IgD-negative memory B cell (primary cell): ENCODE measurements around the gene SRGAP3. TPM values are rescaled to one million over a fixed set of nuclear protein-coding genes. Genes with fewer than 3 reads are reported as not detected.
A peak's percentile ranks its signal among the peaks of the same experiment; 100 is the strongest.

Experiments
- H3K27ac Mint-ChIP-seq, 3 donors: one replicate each; pipeline ENCODE4 v1.8.0; 2020 to 2022; ENCODE audit warnings: mild to moderate bottlenecking in 3 of 3, mixed read lengths in 3 of 3, moderate library complexity in 1 of 3
- H3K27me3 Mint-ChIP-seq: one replicate; pipeline ENCODE4 v1.8.0; 2021; ENCODE audit warnings: mixed read lengths
- H3K36me3 Mint-ChIP-seq: one replicate; pipeline ENCODE4 v1.8.0; 2020; ENCODE audit warnings: mild to moderate bottlenecking, mixed read lengths
- H3K4me1 Mint-ChIP-seq, 3 donors: one replicate each; pipeline ENCODE4 v1.8.0; 2020 to 2022; ENCODE audit warnings: mixed read lengths in 3 of 3, mild to moderate bottlenecking in 1 of 3
- H3K4me3 Mint-ChIP-seq, 4 donors: one replicate each; pipeline ENCODE4 v1.8.0; 2020 to 2022; ENCODE audit warnings: mild to moderate bottlenecking in 4 of 4, mixed read lengths in 4 of 4, moderate library complexity in 3 of 4
- H3K9me3 Mint-ChIP-seq, 3 donors: one replicate each; pipeline ENCODE4 v1.8.0; 2020 to 2021; ENCODE audit warnings: mixed read lengths in 3 of 3, mild to moderate bottlenecking in 1 of 3
- polyA plus RNA-seq: library from polyadenylated mRNA; unstranded; fragments of 300-500 nt; fragmentation: Illumina TruSeq; gene quantifications from one replicate; pipeline ENCODE4 v1.2.3, GENCODE V29; 2021

SRGAP3 gene
- polyA plus RNA-seq, 1 donor from 2014 or later, result 0.24 TPM

- Mint-ChIP-seq H3K36me3 (peaks cover 2% of the 10 kb centered on the region), H3K4me1 (peaks cover 16 to 23% (median 18%) of the 10 kb centered on the region in 3 donors), H3K4me3 (no peak overlapping the region), H3K27ac (no peak overlapping the region), H3K27me3 (no peaks in the 10 kb centered on the region), H3K9me3 (peaks cover 0 to 3% (median 0%) of the 10 kb centered on the region in 3 donors)
Observed at GRCh38 chr3:9169956-9170850, 79.2 kb downstream of the SRGAP3 start.

DNA sequence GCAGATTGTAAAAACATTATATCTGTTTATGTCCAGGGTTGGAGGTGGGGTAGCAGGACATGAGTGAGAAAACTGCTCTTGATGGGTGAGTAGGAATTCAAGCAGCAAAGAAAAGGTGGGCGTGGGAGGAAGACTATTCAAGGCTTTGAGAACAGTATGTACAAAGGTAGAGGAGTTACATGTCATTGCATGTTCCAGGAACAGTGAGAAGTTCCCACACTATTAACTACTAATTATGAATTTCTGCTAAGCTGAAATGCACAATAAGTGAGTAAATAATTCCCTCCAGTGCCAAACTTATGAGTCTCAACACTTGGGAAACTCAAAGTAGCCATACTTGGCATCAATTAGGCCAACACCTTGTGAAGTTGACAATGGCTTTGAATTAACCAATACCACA, 80.1 kb downstream of the SRGAP3 start:
- Mint-ChIP-seq H3K4me1 (peaks cover 16 to 23% (median 18%) of the 10 kb centered on the region in 3 donors), H3K9me3 (peaks cover 0 to 3% (median 0%) of the 10 kb centered on the region in 3 donors), H3K27me3 (no peaks in the 10 kb centered on the region), H3K36me3 (peaks cover 2% of the 10 kb centered on the region), H3K27ac (no peak overlapping the region), H3K4me3 (peak overlapping the region in 1 of 4 donors; percentile 67)

DNA sequence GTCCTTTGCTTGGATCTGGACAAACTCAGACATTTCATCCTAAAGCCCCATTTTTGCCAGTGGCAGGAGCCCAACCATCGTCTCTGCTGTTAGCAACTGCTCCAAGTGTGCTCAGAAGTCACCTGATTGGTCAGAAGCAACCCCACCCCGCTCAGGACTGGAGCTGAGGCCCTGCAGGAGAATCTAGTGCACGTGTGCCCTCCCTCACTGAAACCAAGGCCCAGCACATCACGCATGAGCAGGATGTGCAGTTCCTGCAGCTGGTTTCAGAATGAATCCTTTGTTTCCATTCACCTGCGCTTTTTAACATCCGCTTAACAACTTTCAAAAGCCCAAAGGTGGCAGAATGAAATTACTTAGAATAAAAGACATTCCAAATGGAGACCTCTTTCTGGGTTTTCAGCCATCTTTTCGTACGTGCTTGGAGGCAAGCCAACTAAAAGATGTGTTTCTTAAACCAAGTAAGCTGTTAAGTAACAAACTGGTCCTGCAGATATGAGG, 81.2 kb downstream of the SRGAP3 start:
- Mint-ChIP-seq H3K27ac (peak overlapping the region in 1 of 3 donors; percentile 39), H3K36me3 (peaks cover 2% of the 10 kb centered on the region), H3K9me3 (peaks cover 0 to 3% (median 0%) of the 10 kb centered on the region in 3 donors), H3K4me1 (peaks cover 16 to 21% (median 18%) of the 10 kb centered on the region in 3 donors), H3K4me3 (no peak overlapping the region), H3K27me3 (no peaks in the 10 kb centered on the region)

- no peaks in the 10 kb centered on the region for H3K36me3 Mint-ChIP-seq
- no peak overlapping the region for H3K27ac Mint-ChIP-seq
- no peaks in the 10 kb centered on the region for H3K27me3 Mint-ChIP-seq
Observed at GRCh38 chr3:9167222-9167621, 82.2 kb downstream of the SRGAP3 start.

GRCh38 chr3:9165421-9165820, 84.0 kb downstream of the SRGAP3 start:
- no peak overlapping the region for H3K4me3 Mint-ChIP-seq
- no peaks in the 10 kb centered on the region for H3K27me3 Mint-ChIP-seq
- H3K36me3 Mint-ChIP-seq, result no peaks in the 10 kb centered on the region
- H3K27ac Mint-ChIP-seq, result no peak overlapping the region
- H3K9me3 Mint-ChIP-seq, result peaks cover 0 to 3% (median 0%) of the 10 kb centered on the region in 3 donors
- peaks cover 14 to 21% (median 18%) of the 10 kb centered on the region in 3 donors for H3K4me1 Mint-ChIP-seq

More at GRCh38 chr3:9167222-9167621, 82.2 kb downstream of the SRGAP3 start:
- H3K9me3 Mint-ChIP-seq, result peaks cover 0 to 3% (median 0%) of the 10 kb centered on the region in 3 donors
- no peak overlapping the region for H3K4me3 Mint-ChIP-seq
- H3K4me1 Mint-ChIP-seq, result peaks cover 14 to 21% (median 18%) of the 10 kb centered on the region in 3 donors

- Mint-ChIP-seq H3K4me1 (peaks cover 4 to 7% (median 4%) of the 10 kb centered on the region in 3 donors), H3K4me3 (no peak overlapping the region), H3K9me3 (peaks cover 0 to 3% (median 0%) of the 10 kb centered on the region in 3 donors), H3K27me3 (no peaks in the 10 kb centered on the region), H3K27ac (no peak overlapping the region), H3K36me3 (no peaks in the 10 kb centered on the region)
Observed at GRCh38 chr3:9163289-9163688, 86.2 kb downstream of the SRGAP3 start.

- H3K4me1 Mint-ChIP-seq, result no peaks in the 10 kb centered on the region
- H3K27me3 Mint-ChIP-seq, result no peaks in the 10 kb centered on the region
- no peak overlapping the region for H3K27ac Mint-ChIP-seq
- H3K36me3 Mint-ChIP-seq, result no peaks in the 10 kb centered on the region
- no peak overlapping the region for H3K4me3 Mint-ChIP-seq
- no peaks in the 10 kb centered on the region for H3K9me3 Mint-ChIP-seq
Observed at GRCh38 chr3:9161811-9162210, 87.6 kb downstream of the SRGAP3 start.

GRCh38 chr3:9161298-9161697, 88.1 kb downstream of the SRGAP3 start:
- no peak overlapping the region for H3K4me3 Mint-ChIP-seq
- no peaks in the 10 kb centered on the region for H3K27me3 Mint-ChIP-seq
- H3K4me1 Mint-ChIP-seq, result no peaks in the 10 kb centered on the region
- no peaks in the 10 kb centered on the region for H3K36me3 Mint-ChIP-seq
- H3K9me3 Mint-ChIP-seq, result no peaks in the 10 kb centered on the region
- no peak overlapping the region for H3K27ac Mint-ChIP-seq

DNA sequence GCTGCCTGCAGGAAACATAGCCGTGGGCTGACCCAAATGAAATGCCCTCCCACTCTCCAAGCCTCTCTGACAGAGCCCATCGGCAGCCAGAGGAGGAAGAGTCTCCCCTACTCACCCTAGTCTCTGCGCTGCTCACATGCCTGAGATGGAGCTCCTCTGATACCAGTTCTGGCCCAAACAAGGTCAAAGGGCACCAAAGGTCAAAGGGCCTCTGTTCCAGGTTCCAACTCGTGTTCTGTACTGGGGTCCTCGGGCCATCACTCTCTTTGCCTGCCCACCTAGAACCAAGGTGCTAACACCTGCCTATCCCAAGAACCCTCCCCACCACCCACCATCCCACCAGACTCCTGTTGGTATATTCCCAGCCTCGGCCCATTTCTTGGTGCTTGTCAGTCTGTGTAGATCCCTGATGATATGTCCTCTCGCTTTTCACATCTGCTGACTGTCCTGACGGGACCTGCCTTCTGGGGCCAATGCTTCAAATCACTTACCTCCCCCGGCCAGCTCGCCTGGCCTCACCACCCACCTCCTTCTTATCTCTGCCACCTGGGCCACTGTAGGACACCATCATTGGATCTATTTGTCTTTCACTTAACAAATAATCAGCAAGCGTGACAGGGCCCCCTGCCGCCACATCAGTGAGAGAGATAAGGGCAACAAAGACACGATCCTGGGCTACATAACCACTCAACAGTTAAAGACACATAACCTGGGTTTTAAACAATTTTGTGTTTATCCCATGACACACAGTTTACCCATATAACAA, 90.4 kb downstream of the SRGAP3 start:
- H3K27me3 Mint-ChIP-seq, result no peaks in the 10 kb centered on the region
- H3K36me3 Mint-ChIP-seq, result no peaks in the 10 kb centered on the region
- no peak overlapping the region for H3K27ac Mint-ChIP-seq
- H3K9me3 Mint-ChIP-seq, result no peaks in the 10 kb centered on the region
- H3K4me1 Mint-ChIP-seq, result peaks cover 0 to 3% (median 0%) of the 10 kb centered on the region in 3 donors
- no peak overlapping the region for H3K4me3 Mint-ChIP-seq

GRCh38 chr3:9157651-9158362, 91.6 kb downstream of the SRGAP3 start:
- Mint-ChIP-seq H3K27me3 (no peaks in the 10 kb centered on the region), H3K4me1 (peaks cover 0 to 3% (median 0%) of the 10 kb centered on the region in 3 donors), H3K36me3 (no peaks in the 10 kb centered on the region), H3K27ac (no peak overlapping the region), H3K9me3 (no peaks in the 10 kb centered on the region), H3K4me3 (no peak overlapping the region)

DNA sequence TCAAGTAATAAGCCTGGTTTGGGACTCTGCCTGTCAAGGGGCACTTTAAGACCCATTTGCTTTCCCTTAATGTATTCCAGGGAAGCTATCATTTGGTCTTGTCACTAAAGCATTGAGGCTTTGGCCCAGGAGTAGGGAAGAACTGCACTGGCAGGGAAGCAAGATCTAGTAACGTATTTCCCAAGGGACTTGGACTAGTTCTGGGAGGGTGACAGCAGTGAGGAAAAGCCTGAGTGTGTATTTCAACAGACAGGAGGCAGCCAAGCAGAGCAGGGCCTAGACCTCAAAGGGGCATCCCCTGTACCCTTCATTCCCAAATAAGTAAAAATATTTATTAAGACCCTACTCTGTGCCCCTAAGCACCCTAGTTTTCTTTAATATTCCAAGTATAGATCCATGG, 92.8 kb downstream of the SRGAP3 start:
- no peaks in the 10 kb centered on the region for H3K36me3 Mint-ChIP-seq
- H3K27me3 Mint-ChIP-seq, result no peaks in the 10 kb centered on the region
- no peak overlapping the region for H3K27ac Mint-ChIP-seq
- H3K9me3 Mint-ChIP-seq, result peaks cover 1 to 6% (median 2%) of the 10 kb centered on the region in 3 donors
- no peak overlapping the region for H3K4me3 Mint-ChIP-seq
- H3K4me1 Mint-ChIP-seq, result peaks cover 0 to 3% (median 0%) of the 10 kb centered on the region in 3 donors

GRCh38 chr3:9155028-9155427, 94.4 kb downstream of the SRGAP3 start:
- H3K36me3 Mint-ChIP-seq, result peaks cover 2% of the 10 kb centered on the region
- H3K4me3 Mint-ChIP-seq, result no peak overlapping the region
- H3K9me3 Mint-ChIP-seq, result peaks cover 8 to 15% (median 11%) of the 10 kb centered on the region in 3 donors
- peaks cover 0 to 3% (median 0%) of the 10 kb centered on the region in 3 donors for H3K4me1 Mint-ChIP-seq
- peaks cover 3% of the 10 kb centered on the region for H3K27me3 Mint-ChIP-seq
- H3K27ac Mint-ChIP-seq, result no peak overlapping the region

GRCh38 chr3:9153904-9154619, 95.4 kb downstream of the SRGAP3 start:
- Mint-ChIP-seq H3K9me3 (peaks cover 9 to 17% (median 11%) of the 10 kb centered on the region in 3 donors), H3K4me3 (peak overlapping the region in 1 of 4 donors; percentile 38), H3K36me3 (peaks cover 2% of the 10 kb centered on the region), H3K4me1 (peaks cover 0 to 3% (median 0%) of the 10 kb centered on the region in 3 donors), H3K27me3 (peaks cover 5% of the 10 kb centered on the region), H3K27ac (no peak overlapping the region)

DNA sequence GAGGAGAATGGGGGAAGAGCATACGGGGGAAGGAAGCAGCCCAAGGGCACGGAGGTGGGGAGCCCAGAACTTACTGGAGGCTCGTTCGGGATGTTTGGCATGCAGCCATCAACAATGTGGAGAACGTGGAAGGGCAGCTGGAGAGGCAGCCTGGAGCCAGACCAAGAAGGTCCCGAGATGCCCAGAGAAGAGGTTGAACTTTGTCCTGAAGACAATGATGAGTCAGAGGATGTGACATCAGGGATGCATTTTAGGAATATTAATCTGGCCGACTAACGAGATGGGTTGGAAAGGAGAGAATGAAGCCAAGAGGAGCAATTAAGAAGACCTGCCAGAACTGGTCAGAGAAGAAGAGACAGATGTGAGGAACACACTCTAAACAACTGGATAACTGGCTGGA, 98.2 kb downstream of the SRGAP3 start:
- H3K4me1 Mint-ChIP-seq, result peaks cover 0 to 4% (median 2%) of the 10 kb centered on the region in 3 donors
- H3K36me3 Mint-ChIP-seq, result peaks cover 2% of the 10 kb centered on the region
- H3K4me3 Mint-ChIP-seq, result peak overlapping the region in 1 of 4 donors; percentile 55
- H3K27me3 Mint-ChIP-seq, result peaks cover 13% of the 10 kb centered on the region
- no peak overlapping the region for H3K27ac Mint-ChIP-seq
- H3K9me3 Mint-ChIP-seq, result peaks cover 11 to 17% (median 11%) of the 10 kb centered on the region in 3 donors
